ENCODE data around the gene KRTAP12-3. TPM values are rescaled to one million over a fixed set of nuclear protein-coding genes. Genes with fewer than 3 reads are reported as not detected.

The KRTAP12-3 gene
- total RNA-seq, 3 donors from 2014 or later, result not detected

DNA sequence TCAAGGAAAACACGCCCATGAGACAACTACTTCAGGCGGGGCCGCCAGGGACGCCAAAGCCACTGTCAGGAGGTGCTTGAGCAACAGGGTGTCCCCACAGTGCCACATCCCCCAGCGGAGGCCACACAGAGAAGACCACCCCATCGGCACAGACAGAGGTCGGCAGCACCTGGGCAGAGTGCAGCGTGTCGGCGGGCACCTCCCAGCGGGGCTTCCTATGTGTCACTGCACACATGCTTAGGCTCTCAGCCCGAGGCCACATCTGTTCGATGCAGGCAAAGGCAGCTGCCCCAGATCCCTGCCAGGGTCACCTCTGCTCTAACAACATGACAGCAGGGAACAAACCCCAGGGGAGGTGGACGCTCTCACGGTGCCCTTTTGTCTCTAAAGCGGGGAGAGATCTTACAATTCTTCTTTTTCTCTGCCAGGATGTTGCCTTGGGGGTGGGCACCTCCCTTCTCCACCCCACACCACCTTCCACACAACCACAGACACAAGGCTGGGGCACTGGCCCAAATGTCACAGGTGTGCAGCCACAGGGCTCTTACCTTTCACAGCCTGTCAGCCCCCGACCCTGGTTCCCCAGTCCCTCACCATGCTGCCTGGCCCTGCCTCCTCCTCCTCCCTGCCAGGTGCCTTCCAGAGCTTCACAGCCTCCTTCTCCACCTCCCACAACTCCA is 41.7 kb upstream of the KRTAP12-3 start:
- intact Hi-C loops (cut with DNase I, micrococcal nuclease), result no loop called here

DNA sequence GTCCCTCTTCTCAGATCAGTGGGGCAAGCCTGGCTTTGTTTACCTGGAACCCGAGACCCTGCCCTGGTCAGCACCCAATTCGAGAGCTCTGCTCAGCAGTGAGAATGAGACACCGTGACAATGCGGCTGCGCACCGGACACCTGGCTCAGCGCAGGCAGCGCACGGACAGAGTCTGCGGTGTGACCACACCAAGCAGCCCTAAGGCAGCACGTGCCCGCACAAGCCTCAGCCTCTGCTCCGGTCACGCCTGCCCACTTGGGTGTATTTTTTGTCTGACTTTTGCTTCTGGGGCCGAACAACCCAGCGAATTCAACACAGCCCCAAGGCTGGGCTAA is 41.2 kb upstream of the KRTAP12-3 start:
- TF ChIP-seq, protein P1, sequence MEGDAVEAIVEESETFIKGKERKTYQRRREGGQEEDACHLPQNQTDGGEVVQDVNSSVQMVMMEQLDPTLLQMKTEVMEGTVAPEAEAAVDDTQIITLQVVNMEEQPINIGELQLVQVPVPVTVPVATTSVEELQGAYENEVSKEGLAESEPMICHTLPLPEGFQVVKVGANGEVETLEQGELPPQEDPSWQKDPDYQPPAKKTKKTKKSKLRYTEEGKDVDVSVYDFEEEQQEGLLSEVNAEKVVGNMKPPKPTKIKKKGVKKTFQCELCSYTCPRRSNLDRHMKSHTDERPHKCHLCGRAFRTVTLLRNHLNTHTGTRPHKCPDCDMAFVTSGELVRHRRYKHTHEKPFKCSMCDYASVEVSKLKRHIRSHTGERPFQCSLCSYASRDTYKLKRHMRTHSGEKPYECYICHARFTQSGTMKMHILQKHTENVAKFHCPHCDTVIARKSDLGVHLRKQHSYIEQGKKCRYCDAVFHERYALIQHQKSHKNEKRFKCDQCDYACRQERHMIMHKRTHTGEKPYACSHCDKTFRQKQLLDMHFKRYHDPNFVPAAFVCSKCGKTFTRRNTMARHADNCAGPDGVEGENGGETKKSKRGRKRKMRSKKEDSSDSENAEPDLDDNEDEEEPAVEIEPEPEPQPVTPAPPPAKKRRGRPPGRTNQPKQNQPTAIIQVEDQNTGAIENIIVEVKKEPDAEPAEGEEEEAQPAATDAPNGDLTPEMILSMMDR (IDR thresholded peaks at IDR 0.05), result no peak
- ATAC-seq, result no peak
- DNase-seq, result peak in 1 of 3 donors; percentile 37

More for the DNA sequence above, 41.7 kb upstream of the KRTAP12-3 start:
- TF ChIP-seq, protein P1 (IDR thresholded peaks at IDR 0.05), result no peak
- H3K9me3 ChIP-seq, result peaks cover 7% of the 10 kb centered on the region
- DNase-seq (peak in 1 of 3 donors; percentile 52), ATAC-seq (no peak)
- H3K4me3 ChIP-seq, result no peak overlapping the region
- H3K4me1 ChIP-seq (ENCODE audit: low read depth), result peaks cover 4% of the 10 kb centered on the region
- H3K36me3 ChIP-seq (ENCODE audit: low read depth), result no peaks in the 10 kb centered on the region

DNA sequence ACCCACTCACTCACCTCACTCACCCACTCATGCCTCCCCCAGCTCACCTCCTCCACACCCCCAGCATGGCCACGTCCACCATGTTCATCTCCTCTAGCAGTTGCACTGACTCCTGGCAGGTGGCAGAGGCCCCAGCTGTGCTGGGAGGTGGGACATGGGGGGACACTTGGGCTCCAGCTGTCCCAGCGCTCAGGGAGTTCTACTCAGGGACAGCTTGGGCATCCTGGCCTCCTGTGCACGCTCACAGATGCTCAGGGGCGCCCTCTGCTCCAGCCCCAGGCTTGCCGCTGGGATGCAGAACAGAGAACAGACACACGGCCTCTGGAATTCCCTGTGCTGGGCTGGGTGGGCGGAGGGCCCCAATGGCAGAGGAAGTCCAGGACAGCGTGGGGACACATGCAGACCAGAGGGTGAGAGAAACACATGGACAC is 40.6 kb upstream of the KRTAP12-3 start:
- Histone ChIP-seq H3K36me3 (ENCODE audit: low read depth) (no peaks in the 10 kb centered on the region), H3K4me3 (no peak overlapping the region), H3K4me1 (ENCODE audit: low read depth) (peaks cover 4% of the 10 kb centered on the region), H3K9me3 (peaks cover 5% of the 10 kb centered on the region)
- intact Hi-C loops (cut with DNase I, micrococcal nuclease), result no loop called here
- DNase-seq (peak in 1 of 3 donors; percentile 30), ATAC-seq (no peak)
- TF ChIP-seq, protein P1 (IDR thresholded peaks at IDR 0.05), result no peak

More for the DNA sequence above, 41.2 kb upstream of the KRTAP12-3 start:
- Histone ChIP-seq H3K4me1 (ENCODE audit: low read depth) (peaks cover 4% of the 10 kb centered on the region), H3K9me3 (peaks cover 6% of the 10 kb centered on the region), H3K4me3 (no peak overlapping the region), H3K36me3 (ENCODE audit: low read depth) (no peaks in the 10 kb centered on the region)
- intact Hi-C loops (cut with DNase I, micrococcal nuclease), result no loop called here

DNA sequence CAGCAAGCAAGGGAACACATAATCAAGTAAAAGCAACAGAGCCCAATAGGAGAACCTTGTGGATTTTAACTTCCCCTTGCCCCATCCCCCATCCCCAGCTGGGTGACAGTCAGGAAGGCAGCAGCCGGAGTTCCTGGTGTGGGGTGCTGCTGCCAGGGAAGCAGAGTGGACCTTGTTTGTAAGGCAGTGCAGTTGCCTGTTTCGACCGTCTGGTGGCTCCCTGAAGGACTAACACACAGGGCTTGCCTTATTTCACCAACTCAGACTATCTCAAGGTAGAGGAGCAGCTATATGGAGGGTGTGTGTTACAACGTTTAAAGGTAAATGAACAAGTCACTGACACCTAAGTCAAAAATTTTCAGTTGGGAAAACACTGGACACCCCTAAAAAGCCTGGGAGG is 39.2 kb upstream of the KRTAP12-3 start:
- H3K36me3 ChIP-seq (ENCODE audit: low read depth), result no peaks in the 10 kb centered on the region
- ATAC-seq (peak; percentile 76), DNase-seq (peak in 2 of 3 donors; percentile 41 to 44)
- TF ChIP-seq, protein P1 (IDR thresholded peaks at IDR 0.05), result peak; percentile 10
- intact Hi-C loops (cut with DNase I, micrococcal nuclease), result no loop called here
- peaks cover 4% of the 10 kb centered on the region for H3K4me1 ChIP-seq (ENCODE audit: low read depth)
- H3K9me3 ChIP-seq, result peaks cover 11% of the 10 kb centered on the region
- H3K4me3 ChIP-seq, result no peak overlapping the region

DNA sequence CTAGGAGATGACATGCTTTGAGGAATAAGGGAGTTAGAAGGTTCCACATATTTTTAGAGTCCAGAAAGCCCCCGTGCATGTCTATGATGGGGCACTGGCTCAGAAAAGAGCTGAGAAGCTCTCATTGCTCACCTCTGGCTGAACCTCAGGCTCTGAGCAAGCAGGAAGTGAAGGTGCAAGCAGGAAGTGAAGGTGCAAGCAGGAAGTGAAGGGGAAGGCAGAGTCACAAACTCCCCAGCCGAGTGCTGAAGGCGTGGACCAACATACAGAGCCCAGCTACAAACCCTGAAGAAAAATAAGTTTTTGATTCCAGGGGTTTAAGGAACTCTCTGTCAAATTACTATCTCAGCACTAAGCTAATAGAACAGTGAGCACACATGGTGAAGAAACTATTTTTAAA is 38.8 kb upstream of the KRTAP12-3 start:
- H3K4me1 ChIP-seq (ENCODE audit: low read depth), result peaks cover 4% of the 10 kb centered on the region
- intact Hi-C loops (cut with DNase I, micrococcal nuclease), result no loop called here
- H3K4me3 ChIP-seq, result no peak overlapping the region
- DNase-seq, result peak in 1 of 3 donors; percentile 31
- TF ChIP-seq, protein P1 (IDR thresholded peaks at IDR 0.05), result no peak
- no peaks in the 10 kb centered on the region for H3K36me3 ChIP-seq (ENCODE audit: low read depth)
- ATAC-seq, result peak; percentile 93
- H3K9me3 ChIP-seq, result peaks cover 14% of the 10 kb centered on the region

All from mucosa of descending colon (tissue), 3 donors.